ENCODE measurements around the gene TRMT10C.
"Not testable (repeated sequence)": the region's sequence is repeated elsewhere in the genome, so short reads cannot be mapped to it uniquely, and the experiment has no call there.

TRMT10C gene

GRCh38 chr3:101548527-101549105 is 13.1 kb upstream of the TRMT10C start:
- H3K4me1 ChIP-seq (ENCODE audit: control insufficient read depth, insufficient read depth, low read length, unreplicated experiment) = no peaks in the 10 kb centered on the region
- no peaks in the 10 kb centered on the region for H3K79me2 ChIP-seq (ENCODE audit: control insufficient read depth, insufficient read depth, low read length, unreplicated experiment)
- H3K27me3 ChIP-seq (ENCODE audit: insufficient read depth, low read length) = no peaks in the 10 kb centered on the region
- no peak overlapping the region for H3K27ac ChIP-seq (ENCODE audit: low read depth, low read length)
- H3K4me3 ChIP-seq (ENCODE audit: low read depth, low read length) = no peak overlapping the region
- H2AFZ ChIP-seq (ENCODE audit: low read length, unreplicated experiment) = no peak overlapping the region
- no peaks in the 10 kb centered on the region for H3K36me3 ChIP-seq (ENCODE audit: insufficient read depth, low read length)

- Histone ChIP-seq H3K27ac (ENCODE audit: low read depth, low read length) (no peak overlapping the region), H3K4me3 (ENCODE audit: low read depth, low read length) (no peak overlapping the region), H3K4me1 (ENCODE audit: control insufficient read depth, insufficient read depth, low read length, unreplicated experiment) (no peaks in the 10 kb centered on the region)
These were observed 12.2 kb upstream of the TRMT10C start for GRCh38 chr3:101549473-101549872.

GRCh38 chr3:101551359-101552081 is 10.1 kb upstream of the TRMT10C start:
- H3K4me3 ChIP-seq (ENCODE audit: low read depth, low read length); H3K4me1 ChIP-seq (ENCODE audit: control insufficient read depth, insufficient read depth, low read length, unreplicated experiment); H3K27ac ChIP-seq (ENCODE audit: low read depth, low read length); H3K79me2 ChIP-seq (ENCODE audit: control insufficient read depth, insufficient read depth, low read length, unreplicated experiment); H3K36me3 ChIP-seq (ENCODE audit: insufficient read depth, low read length); H2AFZ ChIP-seq (ENCODE audit: low read length, unreplicated experiment): not testable (repeated sequence)
- H3K27me3 ChIP-seq (ENCODE audit: insufficient read depth, low read length) = peaks cover 12% of the 10 kb centered on the region; the same call in 1 of the 2 replicates

More at GRCh38 chr3:101549473-101549872, 12.2 kb upstream of the TRMT10C start:
- no peaks in the 10 kb centered on the region for H3K36me3 ChIP-seq (ENCODE audit: insufficient read depth, low read length)
- no peaks in the 10 kb centered on the region for H3K79me2 ChIP-seq (ENCODE audit: control insufficient read depth, insufficient read depth, low read length, unreplicated experiment)
- no peak overlapping the region for H2AFZ ChIP-seq (ENCODE audit: low read length, unreplicated experiment)
- H3K27me3 ChIP-seq (ENCODE audit: insufficient read depth, low read length) = no peaks in the 10 kb centered on the region

GRCh38 chr3:101553381-101553780 is 8.3 kb upstream of the TRMT10C start:
- not testable (repeated sequence) for H3K79me2 ChIP-seq (ENCODE audit: control insufficient read depth, insufficient read depth, low read length, unreplicated experiment); H3K36me3 ChIP-seq (ENCODE audit: insufficient read depth, low read length); H3K4me3 ChIP-seq (ENCODE audit: low read depth, low read length); H2AFZ ChIP-seq (ENCODE audit: low read length, unreplicated experiment); H3K27ac ChIP-seq (ENCODE audit: low read depth, low read length); H3K4me1 ChIP-seq (ENCODE audit: control insufficient read depth, insufficient read depth, low read length, unreplicated experiment)
- H3K27me3 ChIP-seq (ENCODE audit: insufficient read depth, low read length) = peaks cover 15% of the 10 kb centered on the region; the same call in 1 of the 2 replicates

- Histone ChIP-seq H3K4me3 (ENCODE audit: low read depth, low read length) (no peak overlapping the region), H3K27me3 (ENCODE audit: insufficient read depth, low read length) (peaks cover 15% of the 10 kb centered on the region; the same call in 1 of the 2 replicates), H2AFZ (ENCODE audit: low read length, unreplicated experiment) (no peak overlapping the region), H3K27ac (ENCODE audit: low read depth, low read length) (no peak overlapping the region), H3K4me1 (ENCODE audit: control insufficient read depth, insufficient read depth, low read length, unreplicated experiment) (peaks cover 3% of the 10 kb centered on the region), H3K79me2 (ENCODE audit: control insufficient read depth, insufficient read depth, low read length, unreplicated experiment) (no peaks in the 10 kb centered on the region), H3K36me3 (ENCODE audit: insufficient read depth, low read length) (no peaks in the 10 kb centered on the region)
These were observed 5.6 kb upstream of the TRMT10C start for GRCh38 chr3:101556064-101556463.

- Histone ChIP-seq H2AFZ (ENCODE audit: low read length, unreplicated experiment) (no peak overlapping the region), H3K36me3 (ENCODE audit: insufficient read depth, low read length) (peaks cover 15% of the 10 kb centered on the region), H3K27ac (ENCODE audit: low read depth, low read length) (no peak overlapping the region), H3K79me2 (ENCODE audit: control insufficient read depth, insufficient read depth, low read length, unreplicated experiment) (peaks cover 30% of the 10 kb centered on the region), H3K4me1 (ENCODE audit: control insufficient read depth, insufficient read depth, low read length, unreplicated experiment) (peaks cover 15% of the 10 kb centered on the region), H3K27me3 (ENCODE audit: insufficient read depth, low read length) (no peaks in the 10 kb centered on the region), H3K4me3 (ENCODE audit: low read depth, low read length) (no peak overlapping the region)
These were observed 6.1 kb downstream of the TRMT10C start for GRCh38 chr3:101567528-101568317.

- Histone ChIP-seq H2AFZ (ENCODE audit: low read length, unreplicated experiment) (no peak overlapping the region), H3K27me3 (ENCODE audit: insufficient read depth, low read length) (no peaks in the 10 kb centered on the region), H3K27ac (ENCODE audit: low read depth, low read length) (no peak overlapping the region), H3K4me3 (ENCODE audit: low read depth, low read length) (no peak overlapping the region), H3K79me2 (ENCODE audit: control insufficient read depth, insufficient read depth, low read length, unreplicated experiment) (peaks cover 20% of the 10 kb centered on the region), H3K36me3 (ENCODE audit: insufficient read depth, low read length) (0 out of 2 replicates have a peak, but pooled peaks cover 2% of the 10 kb centered on the region), H3K4me1 (ENCODE audit: control insufficient read depth, insufficient read depth, low read length, unreplicated experiment) (peaks cover 14% of the 10 kb centered on the region)
These were observed 9.6 kb downstream of the TRMT10C start for GRCh38 chr3:101571028-101571895.

- H3K4me1 ChIP-seq (ENCODE audit: control insufficient read depth, insufficient read depth, low read length, unreplicated experiment) = peaks cover 16% of the 10 kb centered on the region
- H3K36me3 ChIP-seq (ENCODE audit: insufficient read depth, low read length) = peaks cover 7% of the 10 kb centered on the region
- peak within 1 kb of the TSS; percentile 88 for H3K27ac ChIP-seq (ENCODE audit: low read depth, low read length)
- H3K79me2 ChIP-seq (ENCODE audit: control insufficient read depth, insufficient read depth, low read length, unreplicated experiment) = peaks cover 43% of the 10 kb centered on the region
- no peaks in the 10 kb centered on the region for H3K27me3 ChIP-seq (ENCODE audit: insufficient read depth, low read length)
- H2AFZ ChIP-seq (ENCODE audit: low read length, unreplicated experiment) = peak within 1 kb of the TSS; percentile 94
- H3K4me3 ChIP-seq (ENCODE audit: low read depth, low read length) = peak within 1 kb of the TSS; percentile 95
These were observed 12.1 kb downstream of the TRMT10C start, which contains the start of gene PCNP for GRCh38 chr3:101573449-101574387. Gene PCNP, plus strand, starts transcription at chr3:101574180. Its CDS starts 36 bp downstream, at chr3:101574216.

- Histone ChIP-seq H3K79me2 (ENCODE audit: control insufficient read depth, insufficient read depth, low read length, unreplicated experiment) (peaks cover 51% of the 10 kb centered on the region), H3K4me1 (ENCODE audit: control insufficient read depth, insufficient read depth, low read length, unreplicated experiment) (peaks cover 18% of the 10 kb centered on the region), H2AFZ (ENCODE audit: low read length, unreplicated experiment) (peak overlapping the region; percentile 91), H3K4me3 (ENCODE audit: low read depth, low read length) (peak overlapping the region; percentile 95), H3K27me3 (ENCODE audit: insufficient read depth, low read length) (no peaks in the 10 kb centered on the region), H3K27ac (ENCODE audit: low read depth, low read length) (peak overlapping the region; percentile 88), H3K36me3 (ENCODE audit: insufficient read depth, low read length) (peaks cover 12% of the 10 kb centered on the region)
These were observed 12.9 kb downstream of the TRMT10C start for GRCh38 chr3:101574388-101575112.

Measured in ACC112 (cell line).